Naive thymus-derived CD4-positive, alpha-beta T cell (primary cell): ENCODE data around the gene SDC1. TPM values are rescaled to one million over a fixed set of nuclear protein-coding genes. Genes with fewer than 3 reads are reported as not detected.
"Not testable (repeated sequence)": the region's sequence is repeated elsewhere in the genome, so short reads cannot be mapped to it uniquely, and the experiment has no call there.

Experiments used
- ATAC-seq: fragments of 150-1000 bp; cut with Tn5 transposase; 2 replicates; pipeline ENCODE4 v1.10.0; 2021; ENCODE audit warnings: mild to moderate bottlenecking, moderate library complexity
- CTCF ChIA-PET: fragments of 350-600 bp; sonication (Branson Sonifier 250); formaldehyde crosslinking; loops from one replicate; lab custom pipeline; 2021; ENCODE audit warnings: antibody characterized with exemption; lab: Charles Lee
- POLR2A ChIA-PET: fragments of 350-600 bp; sonication (Branson Sonifier 250); formaldehyde crosslinking; loops from one replicate; lab custom pipeline; 2021; ENCODE audit warnings: antibody characterized with exemption, inconsistent platforms; lab: Charles Lee
- DNase-seq, 9 donors: peaks; one replicate each; pipeline versions ENCODE4 v3.0.0 to v3.0.0-alpha.2; 2020 to 2022; ENCODE audit warnings: mixed read lengths in 1 of 9
- H3K27ac ChIP-seq: one replicate; pipeline ENCODE4 v1.7.0; 2013; ENCODE audit warnings: mild to moderate bottlenecking, low read depth, low read length, moderate library complexity
- H3K27me3 ChIP-seq, 2 donors: one replicate each; pipeline ENCODE4 v1.7.0; 2013; ENCODE audit warnings: low read length in 2 of 2, mild to moderate bottlenecking in 2 of 2, moderate library complexity in 2 of 2; ENCODE audit not compliant: control insufficient read depth in 2 of 2, insufficient read depth in 2 of 2
- H3K36me3 ChIP-seq, 3 experiments: 1 replicate in 2 of 3; 2 replicates in 1 of 3; pipeline ENCODE4 v1.7.0; 2013; ENCODE audit warnings: low read length in 3 of 3, mild to moderate bottlenecking in 3 of 3, moderate library complexity in 1 of 3; ENCODE audit not compliant: insufficient read depth in 3 of 3, control insufficient read depth in 2 of 3
- H3K4me1 ChIP-seq, 2 donors: one replicate each; pipeline ENCODE4 v1.7.0; 2013; ENCODE audit warnings: low read length in 2 of 2, mild to moderate bottlenecking in 2 of 2, moderate library complexity in 1 of 2; ENCODE audit not compliant: control insufficient read depth in 2 of 2, insufficient read depth in 2 of 2
- H3K4me3 ChIP-seq: 2 replicates; pipeline ENCODE4 v1.7.0; 2013; ENCODE audit warnings: mild to moderate bottlenecking, low read length
- H3K9me3 ChIP-seq, 3 experiments: 1 replicate in 2 of 3; 2 replicates in 1 of 3; pipeline ENCODE4 v1.7.0; 2013; ENCODE audit warnings: low read length in 3 of 3; ENCODE audit not compliant: control insufficient read depth in 2 of 3
- H3K27ac Mint-ChIP-seq, 9 donors: one replicate each; pipeline ENCODE4 v1.8.0; 2020 to 2022; ENCODE audit warnings: mixed read lengths in 9 of 9, mild to moderate bottlenecking in 8 of 9, moderate library complexity in 5 of 9, inconsistent platforms in 2 of 9
- H3K27me3 Mint-ChIP-seq, 5 donors: one replicate each; pipeline ENCODE4 v1.8.0; 2021 to 2022; ENCODE audit warnings: mixed read lengths in 5 of 5, mild to moderate bottlenecking in 1 of 5
- H3K36me3 Mint-ChIP-seq, 5 donors: one replicate each; pipeline ENCODE4 v1.8.0; 2020 to 2022; ENCODE audit warnings: mixed read lengths in 5 of 5, mild to moderate bottlenecking in 3 of 5, inconsistent platforms in 1 of 5
- H3K4me1 Mint-ChIP-seq, 7 donors: one replicate each; pipeline ENCODE4 v1.8.0; 2020 to 2022; ENCODE audit warnings: mixed read lengths in 7 of 7, mild to moderate bottlenecking in 3 of 7, inconsistent platforms in 1 of 7
- H3K4me3 Mint-ChIP-seq, 10 donors: one replicate each; pipeline ENCODE4 v1.8.0; 2020 to 2022; ENCODE audit warnings: mild to moderate bottlenecking in 10 of 10, mixed read lengths in 10 of 10, moderate library complexity in 6 of 10, inconsistent platforms in 2 of 10
- H3K9me3 Mint-ChIP-seq, 11 donors: one replicate each; pipeline ENCODE4 v1.8.0; 2020 to 2022; ENCODE audit warnings: mixed read lengths in 11 of 11, mild to moderate bottlenecking in 4 of 11, inconsistent platforms in 1 of 11, moderate library complexity in 1 of 11
- intact Hi-C, 2 donors: fragments of 100-400 bp; cut with micrococcal nuclease; formaldehyde crosslinking; loops; one replicate each; pipeline ENCODE4 v1.15.1; 2023
- polyA plus RNA-seq, 2 donors: library from polyadenylated mRNA; unstranded; fragments of 300-500 nt; fragmentation: Illumina TruSeq; gene quantifications; one replicate each; pipeline ENCODE4 v1.2.3, GENCODE V29; 2021
- total RNA-seq, 6 experiments: library from RNA in 5 of 6; stranded (reverse) in 5 of 6; gene quantifications; 1 replicate in 5 of 6; 2 replicates in 1 of 6; pipeline ENCODE4 v1.2.3 and lab custom pipeline; 2021 to 2026

Gene SDC1
- total and polyA plus RNA-seq, 7 experiments from 2014 or later: 0.12 to 0.37 (median 0.22) TPM; not detected in 4

GRCh38 chr2:20196053-20196656 lies 28.8 kb downstream of the SDC1 start:
- POLR2A ChIA-PET: no interaction called here
- ATAC-seq (no peak), DNase-seq (no peak)
- H3K36me3 ChIP-seq: no peaks in the 10 kb centered on the region
- H3K4me3 ChIP-seq: no peak overlapping the region
- no peak overlapping the region for H3K27ac Mint-ChIP-seq
- no peaks in the 10 kb centered on the region for H3K9me3 Mint-ChIP-seq
- H3K4me3 Mint-ChIP-seq: no peak overlapping the region
- CTCF ChIA-PET: no interaction called here
- H3K9me3 ChIP-seq: no peaks in the 10 kb centered on the region
- H3K4me1 ChIP-seq: no peaks in the 10 kb centered on the region
- no peaks in the 10 kb centered on the region for H3K36me3 Mint-ChIP-seq
- no peaks in the 10 kb centered on the region for H3K27me3 ChIP-seq
- H3K27ac ChIP-seq: no peak overlapping the region
- H3K27me3 Mint-ChIP-seq: no peaks in the 10 kb centered on the region
- no peaks in the 10 kb centered on the region for H3K4me1 Mint-ChIP-seq
- intact Hi-C loops: no loop called here

- ChIA-PET POLR2A (no interaction called here), CTCF (no interaction called here)
- ATAC-seq (no peak), DNase-seq (no peak)
- no peaks in the 10 kb centered on the region for H3K27me3 ChIP-seq
- Mint-ChIP-seq H3K36me3 (no peaks in the 10 kb centered on the region), H3K27ac (no peak overlapping the region), H3K27me3 (no peaks in the 10 kb centered on the region), H3K4me3 (no peak overlapping the region), H3K9me3 (no peaks in the 10 kb centered on the region), H3K4me1 (no peaks in the 10 kb centered on the region)
- intact Hi-C loops: no loop called here
- no peaks in the 10 kb centered on the region for H3K9me3 ChIP-seq
- no peak overlapping the region for H3K4me3 ChIP-seq
- no peaks in the 10 kb centered on the region for H3K36me3 ChIP-seq
- no peaks in the 10 kb centered on the region for H3K4me1 ChIP-seq
- no peak overlapping the region for H3K27ac ChIP-seq
Measured at GRCh38 chr2:20195431-20196033, 29.4 kb downstream of the SDC1 start.

GRCh38 chr2:20195016-20195411 lies 29.9 kb downstream of the SDC1 start:
- H3K36me3 Mint-ChIP-seq, H3K27ac ChIP-seq, DNase-seq, H3K4me1 ChIP-seq, H3K4me3 Mint-ChIP-seq, CTCF ChIA-PET, H3K9me3 Mint-ChIP-seq, H3K27me3 Mint-ChIP-seq, H3K27me3 ChIP-seq, H3K36me3 ChIP-seq, ATAC-seq, H3K27ac Mint-ChIP-seq, POLR2A ChIA-PET, H3K4me3 ChIP-seq, H3K9me3 ChIP-seq, H3K4me1 Mint-ChIP-seq, intact Hi-C loops: not testable (repeated sequence)

- no peak for ATAC-seq
- intact Hi-C loops: no loop called here
Measured at GRCh38 chr2:20194097-20195015, 30.6 kb downstream of the SDC1 start.

GRCh38 chr2:20193185-20193584 lies 31.7 kb downstream of the SDC1 start:
- no peaks in the 10 kb centered on the region for H3K27me3 Mint-ChIP-seq
- no peak overlapping the region for H3K27ac Mint-ChIP-seq
- Histone ChIP-seq H3K4me3 (no peak overlapping the region), H3K9me3 (no peaks in the 10 kb centered on the region), H3K27ac (no peak overlapping the region), H3K4me1 (no peaks in the 10 kb centered on the region), H3K27me3 (no peaks in the 10 kb centered on the region), H3K36me3 (no peaks in the 10 kb centered on the region)
- DNase-seq (no peak), ATAC-seq (no peak)
- H3K4me3 Mint-ChIP-seq: no peak overlapping the region
- ChIA-PET CTCF (no interaction called here), POLR2A (no interaction called here)
- H3K9me3 Mint-ChIP-seq: no peaks in the 10 kb centered on the region
- H3K36me3 Mint-ChIP-seq: no peaks in the 10 kb centered on the region
- intact Hi-C loops: no loop called here
- no peaks in the 10 kb centered on the region for H3K4me1 Mint-ChIP-seq

More at GRCh38 chr2:20194097-20195015, 30.6 kb downstream of the SDC1 start:
- Mint-ChIP-seq H3K27me3 (no peaks in the 10 kb centered on the region), H3K4me1 (no peaks in the 10 kb centered on the region), H3K36me3 (no peaks in the 10 kb centered on the region), H3K27ac (no peak overlapping the region), H3K4me3 (no peak overlapping the region), H3K9me3 (no peaks in the 10 kb centered on the region)
- no peaks in the 10 kb centered on the region for H3K27me3 ChIP-seq
- POLR2A ChIA-PET: no interaction called here
- no peak for DNase-seq
- H3K4me1 ChIP-seq: no peaks in the 10 kb centered on the region
- no peaks in the 10 kb centered on the region for H3K36me3 ChIP-seq
- no peaks in the 10 kb centered on the region for H3K9me3 ChIP-seq
- no peak overlapping the region for H3K27ac ChIP-seq
- H3K4me3 ChIP-seq: no peak overlapping the region
- CTCF ChIA-PET: interaction anchor here (0.6 kb wide), 1 partner anchor 205 kb away, joined by 3 read pairs; no protein-coding TSS in a partner anchor

GRCh38 chr2:20192781-20193180 lies 32.1 kb downstream of the SDC1 start:
- Histone ChIP-seq H3K4me3 (no peak overlapping the region), H3K36me3 (no peaks in the 10 kb centered on the region), H3K27ac (no peak overlapping the region), H3K4me1 (no peaks in the 10 kb centered on the region), H3K9me3 (no peaks in the 10 kb centered on the region), H3K27me3 (no peaks in the 10 kb centered on the region)
- CTCF ChIA-PET: no interaction called here
- Mint-ChIP-seq H3K4me1 (no peaks in the 10 kb centered on the region), H3K27ac (no peak overlapping the region), H3K4me3 (no peak overlapping the region), H3K27me3 (no peaks in the 10 kb centered on the region), H3K36me3 (no peaks in the 10 kb centered on the region), H3K9me3 (no peaks in the 10 kb centered on the region)
- no peak for ATAC-seq
- intact Hi-C loops: no loop called here
- no peak for DNase-seq
- POLR2A ChIA-PET: no interaction called here
